HL-60/S4 (cell line): ENCODE measurements around the gene PIP4P1.

ENCODE experiments used
- in situ Hi-C: fragments of 300-500 bp; cut with MboI; formaldehyde crosslinking; loops from 2 replicates; pipeline ENCODE4 v1.14.3; 2022; ENCODE audit warnings: low sequenced_read_pairs

PIP4P1 gene

GRCh38 chr14:20412411-20412810, 48.8 kb downstream of the PIP4P1 start:
- in situ Hi-C loops, result no loop called here

DNA sequence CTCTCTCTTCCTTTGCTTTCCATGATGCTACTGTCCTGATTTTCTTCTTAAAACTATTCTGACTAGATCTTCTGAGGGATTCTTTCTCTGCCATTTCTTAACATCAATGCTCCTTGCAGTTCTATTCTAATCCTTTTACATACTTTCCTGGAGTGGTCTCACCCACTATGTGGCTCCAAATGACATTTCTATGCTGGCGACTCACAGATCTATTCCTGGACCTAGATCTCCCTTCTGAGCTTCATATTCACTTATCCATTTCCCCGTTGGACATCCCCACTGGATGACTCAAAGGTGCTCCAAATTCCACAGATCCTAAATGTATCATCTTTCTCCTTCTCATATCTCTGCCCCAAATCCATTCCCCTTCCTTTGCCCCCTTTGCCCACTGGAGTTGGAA, 52.0 kb downstream of the PIP4P1 start:
- in situ Hi-C loops, result no loop called here
